PC-3 (cell line): ENCODE results near the gene PRICKLE4.

Experiments
- EZH2 ChIP-seq: fragments of 300-600 bp; sonication (generic); IDR thresholded peaks from one replicate; pipeline ENCODE4 v1.6.1; 2017; ENCODE audit warnings: antibody characterized with exemption, mild to moderate bottlenecking, low read length; ENCODE audit not compliant: unreplicated experiment
- TF ChIP-seq, protein P1 (sequence below): fragments of 300-600 bp; sonication (generic); conservative IDR thresholded peaks from 2 replicates; pipeline ENCODE4 v1.5.1; 2017; ENCODE audit warnings: antibody characterized with exemption, low read depth, mild to moderate bottlenecking, low read length

DNA sequence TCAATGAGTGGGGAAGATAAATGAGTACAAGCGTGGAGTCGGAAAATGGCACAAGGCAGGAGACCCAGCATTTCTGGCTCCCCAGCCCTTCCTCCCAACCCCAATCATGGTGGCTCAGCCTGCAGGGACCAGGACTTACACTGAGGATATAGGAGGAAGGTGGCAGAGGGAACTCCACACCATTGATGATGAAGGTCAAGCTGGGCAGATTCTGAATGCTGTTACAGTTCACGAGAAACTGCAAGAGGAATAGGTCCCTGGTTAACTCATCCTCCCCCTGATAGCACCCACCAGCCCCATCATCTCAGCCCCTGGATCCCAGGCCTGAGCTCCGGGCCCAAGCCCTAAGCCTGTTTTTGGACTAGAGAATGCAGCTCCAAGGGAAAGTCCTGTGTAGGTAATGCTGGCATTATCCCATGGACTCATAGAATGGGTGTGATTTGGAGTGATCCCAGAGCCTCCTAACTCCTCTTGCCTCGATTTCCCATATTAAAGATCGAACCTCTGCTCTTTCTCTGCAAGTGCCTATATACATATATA, 42.9 kb upstream of the PRICKLE4 start:
- TF ChIP-seq EZH2: no peak
- TF ChIP-seq, protein P1, sequence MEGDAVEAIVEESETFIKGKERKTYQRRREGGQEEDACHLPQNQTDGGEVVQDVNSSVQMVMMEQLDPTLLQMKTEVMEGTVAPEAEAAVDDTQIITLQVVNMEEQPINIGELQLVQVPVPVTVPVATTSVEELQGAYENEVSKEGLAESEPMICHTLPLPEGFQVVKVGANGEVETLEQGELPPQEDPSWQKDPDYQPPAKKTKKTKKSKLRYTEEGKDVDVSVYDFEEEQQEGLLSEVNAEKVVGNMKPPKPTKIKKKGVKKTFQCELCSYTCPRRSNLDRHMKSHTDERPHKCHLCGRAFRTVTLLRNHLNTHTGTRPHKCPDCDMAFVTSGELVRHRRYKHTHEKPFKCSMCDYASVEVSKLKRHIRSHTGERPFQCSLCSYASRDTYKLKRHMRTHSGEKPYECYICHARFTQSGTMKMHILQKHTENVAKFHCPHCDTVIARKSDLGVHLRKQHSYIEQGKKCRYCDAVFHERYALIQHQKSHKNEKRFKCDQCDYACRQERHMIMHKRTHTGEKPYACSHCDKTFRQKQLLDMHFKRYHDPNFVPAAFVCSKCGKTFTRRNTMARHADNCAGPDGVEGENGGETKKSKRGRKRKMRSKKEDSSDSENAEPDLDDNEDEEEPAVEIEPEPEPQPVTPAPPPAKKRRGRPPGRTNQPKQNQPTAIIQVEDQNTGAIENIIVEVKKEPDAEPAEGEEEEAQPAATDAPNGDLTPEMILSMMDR: no peak
